Heart left ventricle (tissue), 16 donors: ENCODE measurements around the gene NPL. TPM values are rescaled to one million over a fixed set of nuclear protein-coding genes. Genes with fewer than 3 reads are reported as not detected.

Experiments
- ATAC-seq, 4 donors: fragments of 200-7000 bp; cut with Tn5 transposase; one replicate each; pipeline ENCODE4 v1.9.1; 2020 to 2022; ENCODE audit warnings: moderate library complexity in 4 of 4, mild to moderate bottlenecking in 3 of 4, moderate number of reproducible peaks in 1 of 4
- DNase-seq, 5 donors: peaks; one replicate each; pipeline ENCODE4 v3.0.0-alpha.2; 2020
- H3K27ac ChIP-seq, 12 donors: fragments of 200-600 bp; sonication (generic) in 4 of 12; one replicate each; pipeline versions ENCODE4 v1.5.0 to v1.8.0; 2016 to 2022; ENCODE audit warnings: mild to moderate bottlenecking in 2 of 12
- H3K27me3 ChIP-seq, 9 donors: fragments of 200-600 bp; sonication (generic) in 2 of 9; one replicate each; pipeline versions ENCODE4 v1.5.1 to v1.8.0; 2016 to 2022; ENCODE audit warnings: mild to moderate bottlenecking in 3 of 9
- H3K36me3 ChIP-seq, 9 donors: fragments of 200-600 bp; sonication (generic) in 2 of 9; one replicate each; pipeline versions ENCODE4 v1.5.0 to v1.8.0; 2018 to 2022; ENCODE audit warnings: mild to moderate bottlenecking in 2 of 9
- H3K4me1 ChIP-seq, 12 donors: fragments of 200-600 bp; sonication (generic) in 4 of 12; one replicate each; pipeline versions ENCODE4 v1.5.0 to v1.8.0; 2016 to 2022; ENCODE audit warnings: mild to moderate bottlenecking in 3 of 12
- H3K4me3 ChIP-seq, 12 donors: fragments of 200-600 bp; sonication (generic) in 4 of 12; one replicate each; pipeline versions ENCODE4 v1.5.0 to v1.8.0; 2017 to 2022; ENCODE audit warnings: mild to moderate bottlenecking in 9 of 12, moderate library complexity in 4 of 12
- H3K9me3 ChIP-seq, 12 donors: fragments of 200-600 bp; sonication (generic) in 4 of 12; one replicate each; pipeline versions ENCODE4 v1.5.0 to v1.8.0; 2016 to 2022; ENCODE audit warnings: mild to moderate bottlenecking in 1 of 12
- POLR2A ChIP-seq, 2 donors: fragments of 450-650 bp; IDR thresholded peaks; one replicate each; pipeline ENCODE4 v1.6.1; 2017; ENCODE audit warnings: antibody characterized with exemption in 2 of 2, mild to moderate bottlenecking in 2 of 2, moderate library complexity in 2 of 2
- WGBS, 4 donors: extraction: QIAGEN DNeasy Blood & Tissue Kit in 2 of 4; methylation state at CpG; one replicate each; pipeline versions ENCODE4 v1.1.5 to v1.1.7; 2013 to 2018; 5-methylcytosine and 5-hydroxymethylcytosine counted together
- intact Hi-C, 10 donors: fragments of 100-400 bp; cut with DNase I; formaldehyde crosslinking; loops; one replicate each; pipeline versions ENCODE4 v1.11.1 to v1.14.2; 2022
- polyA plus RNA-seq, 2 donors: library from polyadenylated mRNA; stranded (reverse); fragments of 200-250 nt; gene quantifications; one replicate each; pipeline ENCODE4 v1.2.3, GENCODE V29; 2013
- total RNA-seq, 9 donors: library from RNA; depleted of rRNA in 2 of 9; stranded (reverse); fragments of >200 nt in 2 of 9; fragmentation: NEBNext Ultra II Directional in 3 of 9; extraction: Animal tissue kit (Norgen Biotek cat#: 25700) in 3 of 9; gene quantifications; one replicate each; pipeline versions ENCODE4 v1.1.0 to v1.2.4, GENCODE V29; 2016 to 2023
- TF ChIP-seq, protein P1 (sequence below), 12 donors: fragments of 200-600 bp; sonication (generic) in 4 of 12; IDR thresholded peaks; one replicate each; pipeline versions ENCODE4 v1.5.0 to v1.8.0; 2018 to 2022; ENCODE audit warnings: antibody characterized with exemption in 12 of 12, mild to moderate bottlenecking in 5 of 12
- donor health status: ischemic (EF 13 %, LVEDD 7.1; RV severe dilation, severe dysfunction).
- donor health status: healthy with polysubstance abuse.
- donor health status: DM: no; HTN: yes; CAD: no.
- donor health status: DM: no; HTN: no; CAD: no.
- donor health status: ischemic (EF 25% LVEDD 6.9; RV normal size, moderate dysfunction).
- donor health status: ischemic (EF 25% LVEDD 5.7; RV mildly dilated, moderate dysfunction).
- donor health status: healthy.
- donor health status: DM: yes; HTN: yes; CAD: no.
- donor health status: ischemic (EF 35%, LVEDD 5.7; RV mildly dilated, moderate dysfunction).
- donor health status: nonischemic (EF 11% LVEDD 7.7; RV severe dilation, severe dysfunction).
- donor health status: DM: yes; HTN: yes; CAD: no.
- donor health status: PGD.
- donor health status: ischemic (EF 29% LVEDD 5.4; RV normal size, mild dysfunction).
- donor health status: nonischemic (EF 23%, LVEDD 6.1; RV moderate dilation, normal function).

The NPL gene
- total and polyA plus RNA-seq, 11 donors: 1.4 to 62.7 (median 2.9) TPM

DNA sequence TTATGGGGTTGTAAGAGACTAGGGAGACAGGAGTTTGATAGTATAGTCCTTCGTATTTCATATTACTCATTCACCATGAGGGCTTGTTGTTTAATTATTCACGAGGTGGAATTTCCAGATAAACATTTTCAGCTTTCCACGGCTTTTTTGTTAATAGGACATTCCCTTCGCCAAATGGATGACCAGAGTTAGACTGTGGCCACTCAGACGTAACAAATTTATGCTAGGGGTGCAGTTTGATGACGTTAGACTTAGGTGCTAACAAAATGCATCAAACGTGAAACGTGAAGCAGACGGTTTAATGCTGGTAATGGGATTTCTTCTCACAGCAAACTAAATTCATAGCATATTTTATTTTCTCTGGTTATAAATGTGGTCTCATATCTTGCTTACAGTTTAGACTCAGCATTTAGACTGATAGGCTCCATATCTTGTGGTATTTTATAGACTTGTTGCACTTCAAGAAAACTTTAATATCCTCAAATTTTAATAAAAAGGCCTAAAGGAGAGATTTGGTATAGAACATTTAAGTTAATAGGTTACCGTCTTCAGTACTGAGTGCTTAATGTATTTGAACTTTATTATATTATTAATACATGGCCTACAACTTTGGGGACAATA lies 51.9 kb downstream of the NPL start:
- TF ChIP-seq, protein P1, sequence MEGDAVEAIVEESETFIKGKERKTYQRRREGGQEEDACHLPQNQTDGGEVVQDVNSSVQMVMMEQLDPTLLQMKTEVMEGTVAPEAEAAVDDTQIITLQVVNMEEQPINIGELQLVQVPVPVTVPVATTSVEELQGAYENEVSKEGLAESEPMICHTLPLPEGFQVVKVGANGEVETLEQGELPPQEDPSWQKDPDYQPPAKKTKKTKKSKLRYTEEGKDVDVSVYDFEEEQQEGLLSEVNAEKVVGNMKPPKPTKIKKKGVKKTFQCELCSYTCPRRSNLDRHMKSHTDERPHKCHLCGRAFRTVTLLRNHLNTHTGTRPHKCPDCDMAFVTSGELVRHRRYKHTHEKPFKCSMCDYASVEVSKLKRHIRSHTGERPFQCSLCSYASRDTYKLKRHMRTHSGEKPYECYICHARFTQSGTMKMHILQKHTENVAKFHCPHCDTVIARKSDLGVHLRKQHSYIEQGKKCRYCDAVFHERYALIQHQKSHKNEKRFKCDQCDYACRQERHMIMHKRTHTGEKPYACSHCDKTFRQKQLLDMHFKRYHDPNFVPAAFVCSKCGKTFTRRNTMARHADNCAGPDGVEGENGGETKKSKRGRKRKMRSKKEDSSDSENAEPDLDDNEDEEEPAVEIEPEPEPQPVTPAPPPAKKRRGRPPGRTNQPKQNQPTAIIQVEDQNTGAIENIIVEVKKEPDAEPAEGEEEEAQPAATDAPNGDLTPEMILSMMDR (IDR thresholded peaks at IDR 0.05): no peak
- TF ChIP-seq POLR2A (IDR thresholded peaks at IDR 0.05): no peak
- intact Hi-C loops: no loop called here
- H3K27ac ChIP-seq: peak overlapping the region in 1 of 12 donors; percentile 3
- peaks cover 0 to 43% (median 41%) of the 10 kb centered on the region in 9 donors for H3K36me3 ChIP-seq
- no peak for DNase-seq
- no peaks in the 10 kb centered on the region for H3K27me3 ChIP-seq
- no peak for ATAC-seq
- peaks cover 0 to 45% (median 30%) of the 10 kb centered on the region in 12 donors for H3K4me1 ChIP-seq
- H3K9me3 ChIP-seq: no peaks in the 10 kb centered on the region
- WGBS, 4 donors: 50 to 64% (median 58%) methylated on average over 10 of the region's 10 CpGs
- H3K4me3 ChIP-seq: peak overlapping the region in 9 of 12 donors; percentile 71 to 96 (median 83)

DNA sequence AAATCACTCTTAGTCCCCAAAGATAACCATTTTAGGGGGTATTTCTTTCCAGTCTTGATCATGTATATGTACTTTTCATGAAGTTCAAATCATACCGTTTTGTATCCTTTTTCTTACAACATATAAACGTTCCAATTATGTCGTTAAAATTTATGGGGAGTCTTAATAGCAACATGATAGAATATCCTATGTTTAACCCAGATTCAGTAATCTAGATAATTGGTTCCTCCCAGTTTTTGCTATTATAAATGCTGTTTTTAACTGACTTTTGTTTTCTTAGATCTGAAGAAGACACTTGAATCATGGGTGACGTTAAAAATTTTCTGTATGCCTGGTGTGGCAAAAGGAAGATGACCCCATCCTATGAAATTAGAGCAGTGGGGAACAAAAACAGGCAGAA lies 52.7 kb downstream of the NPL start:
- H3K4me1 ChIP-seq: peaks cover 0 to 45% (median 30%) of the 10 kb centered on the region in 12 donors

DNA sequence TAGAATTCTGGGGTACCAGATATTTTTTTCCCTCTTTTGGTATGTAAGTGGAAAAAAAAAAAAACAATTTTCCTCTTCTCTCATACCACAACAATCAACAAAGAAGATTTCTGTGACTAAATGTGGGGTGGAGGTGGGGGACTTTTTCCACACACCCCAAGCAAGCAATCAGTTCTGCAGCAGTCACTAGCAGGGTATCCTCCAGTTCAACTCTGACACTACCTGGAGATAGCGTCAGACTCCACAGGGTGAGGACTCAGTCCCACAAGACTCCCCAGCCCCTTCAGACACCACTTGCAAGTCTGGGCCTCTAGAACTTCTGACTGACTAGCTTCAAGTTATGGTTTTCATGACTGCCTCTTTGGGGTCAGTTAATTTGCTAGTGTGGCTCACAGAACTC lies 55.8 kb downstream of the NPL start:
- intact Hi-C loops: loop anchor here in 1 of 10 donors (5.0 kb wide), 1 partner anchor 37 kb away; no protein-coding TSS in a partner anchor
- Histone ChIP-seq H3K4me3 (no peak overlapping the region), H3K4me1 (peaks cover 0 to 45% (median 27%) of the 10 kb centered on the region in 12 donors), H3K27ac (no peak overlapping the region), H3K27me3 (no peaks in the 10 kb centered on the region), H3K36me3 (peaks cover 0 to 82% (median 79%) of the 10 kb centered on the region in 9 donors), H3K9me3 (no peaks in the 10 kb centered on the region)
- no peak for DNase-seq
- WGBS, 4 donors: 92 to 100% (median 97%) methylated on average over 1 of the region's 1 CpG
- no peak for TF ChIP-seq POLR2A (IDR thresholded peaks at IDR 0.05)
- TF ChIP-seq, protein P1 (IDR thresholded peaks at IDR 0.05): no peak
- ATAC-seq: no peak

More for the DNA sequence above, 52.7 kb downstream of the NPL start:
- peak overlapping the region in 1 of 12 donors; percentile 3 for H3K27ac ChIP-seq
- peaks cover 0 to 51% (median 49%) of the 10 kb centered on the region in 9 donors for H3K36me3 ChIP-seq
- intact Hi-C loops: no loop called here
- ATAC-seq (no peak), DNase-seq (no peak)
- TF ChIP-seq, protein P1 (IDR thresholded peaks at IDR 0.05): no peak
- TF ChIP-seq POLR2A (IDR thresholded peaks at IDR 0.05): no peak
- no peaks in the 10 kb centered on the region for H3K9me3 ChIP-seq
- H3K4me3 ChIP-seq: no peak overlapping the region
- 51 to 58% (median 56%) methylated on average over 4 of the region's 4 CpGs for WGBS, 4 donors
- no peaks in the 10 kb centered on the region for H3K27me3 ChIP-seq

DNA sequence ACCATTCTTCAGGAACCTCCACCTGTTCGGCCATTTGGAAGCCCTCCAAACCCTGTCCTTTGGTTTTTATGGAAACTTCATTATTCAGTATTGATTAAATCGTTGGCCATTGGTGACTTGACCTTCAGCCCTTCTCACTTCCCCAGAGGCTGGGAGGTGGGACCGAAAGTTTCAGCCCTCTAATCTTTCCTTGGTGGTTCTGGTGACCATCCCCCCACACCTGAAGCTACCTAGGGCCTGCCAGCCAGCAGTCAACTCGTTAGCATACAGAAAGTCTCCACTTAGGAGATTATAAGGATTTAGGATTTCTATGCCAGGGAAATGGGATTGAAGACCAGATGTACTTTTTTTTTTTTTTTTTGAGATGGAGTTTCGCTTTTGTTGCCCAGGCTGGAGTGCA lies 56.3 kb downstream of the NPL start:
- H3K4me3 ChIP-seq: no peak overlapping the region
- WGBS, 4 donors: 76 to 82% (median 80%) methylated on average over 5 of the region's 5 CpGs
- ATAC-seq: no peak
- no peak for DNase-seq
- no peaks in the 10 kb centered on the region for H3K27me3 ChIP-seq
- intact Hi-C loops: loop anchor here in 1 of 10 donors (5.0 kb wide), 1 partner anchor 36 kb away; no protein-coding TSS in a partner anchor
- H3K4me1 ChIP-seq: peaks cover 0 to 40% (median 21%) of the 10 kb centered on the region in 12 donors
- H3K27ac ChIP-seq: no peak overlapping the region
- peaks cover 0 to 87% (median 84%) of the 10 kb centered on the region in 9 donors for H3K36me3 ChIP-seq
- no peak for TF ChIP-seq POLR2A (IDR thresholded peaks at IDR 0.05)
- TF ChIP-seq, protein P1 (IDR thresholded peaks at IDR 0.05): no peak
- no peaks in the 10 kb centered on the region for H3K9me3 ChIP-seq
